NCI-H524 treated with DMSO at 0.1 percent for 48 hours (cell line): ENCODE results near the gene MARCHF9.

Experiments used
- DNase-seq: peaks from one replicate; lab custom pipeline; 2025; lab: John Stamatoyannopoulos, UW

Gene MARCHF9

GRCh38 chr12:57755194-57755453 lies 221 bp downstream of the MARCHF9 start:
- DNase-seq: no peak

- DNase-seq: no peak
These were observed 810 bp downstream of the MARCHF9 start for GRCh38 chr12:57755454-57756372.

GRCh38 chr12:57756406-57757341 lies 1.8 kb downstream of the MARCHF9 start:
- no peak for DNase-seq

DNA sequence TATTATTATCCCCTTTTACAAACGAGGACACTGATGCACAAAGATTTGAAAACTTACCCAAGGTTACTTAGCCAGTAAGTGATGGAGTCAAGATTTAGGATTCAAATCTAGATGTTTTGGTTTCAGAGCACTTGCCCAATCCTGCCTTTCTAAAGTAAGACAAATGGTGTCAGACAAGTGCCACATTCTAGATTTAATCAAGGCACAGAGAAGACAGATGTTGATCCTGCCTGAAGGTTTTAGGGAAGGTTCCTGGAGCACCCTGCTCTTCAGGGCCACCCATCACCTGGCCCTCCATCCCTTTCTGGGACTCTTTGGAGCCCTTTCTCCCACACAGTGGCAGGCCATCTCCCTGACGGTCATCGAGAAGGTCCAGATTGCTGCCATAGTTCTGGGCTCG lies 2.9 kb downstream of the MARCHF9 start:
- DNase-seq: no peak

DNA sequence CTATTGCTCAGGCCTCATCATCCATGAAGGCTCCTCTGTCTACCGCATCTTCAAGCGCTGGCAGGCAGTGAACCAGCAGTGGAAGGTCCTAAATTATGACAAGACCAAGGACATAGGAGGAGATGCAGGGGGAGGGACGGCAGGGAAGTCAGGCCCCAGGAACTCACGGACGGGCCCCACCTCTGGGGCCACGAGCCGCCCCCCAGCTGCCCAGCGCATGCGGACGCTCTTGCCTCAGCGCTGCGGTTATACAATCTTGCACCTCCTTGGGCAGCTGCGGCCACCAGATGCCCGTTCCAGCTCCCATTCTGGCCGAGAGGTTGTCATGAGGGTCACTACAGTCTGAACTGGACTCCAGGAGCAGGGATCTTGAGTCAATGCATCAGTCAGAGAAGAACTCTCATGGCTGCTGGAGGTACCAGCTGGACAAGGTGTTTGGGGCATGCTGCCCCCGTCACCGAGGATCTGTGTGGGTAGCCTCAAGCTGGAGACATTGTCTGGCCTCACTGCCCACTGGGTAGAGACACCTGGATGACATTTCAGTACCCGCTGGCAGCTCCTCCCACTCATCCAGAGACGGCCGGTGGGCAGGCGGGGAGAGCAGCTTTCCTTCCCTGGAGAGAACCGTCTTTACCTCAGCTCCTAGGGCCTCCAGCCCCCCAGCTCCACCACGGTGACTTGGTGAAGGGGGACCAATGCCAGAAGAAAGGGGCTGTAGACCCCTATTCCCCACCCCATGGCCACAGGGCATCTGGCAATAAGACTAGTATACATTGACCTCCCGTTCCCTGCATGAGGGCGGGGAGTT lies 3.9 kb downstream of the MARCHF9 start:
- no peak for DNase-seq

- DNase-seq: no peak
These were observed 4.6 kb downstream of the MARCHF9 start for GRCh38 chr12:57759360-57759980.

DNA sequence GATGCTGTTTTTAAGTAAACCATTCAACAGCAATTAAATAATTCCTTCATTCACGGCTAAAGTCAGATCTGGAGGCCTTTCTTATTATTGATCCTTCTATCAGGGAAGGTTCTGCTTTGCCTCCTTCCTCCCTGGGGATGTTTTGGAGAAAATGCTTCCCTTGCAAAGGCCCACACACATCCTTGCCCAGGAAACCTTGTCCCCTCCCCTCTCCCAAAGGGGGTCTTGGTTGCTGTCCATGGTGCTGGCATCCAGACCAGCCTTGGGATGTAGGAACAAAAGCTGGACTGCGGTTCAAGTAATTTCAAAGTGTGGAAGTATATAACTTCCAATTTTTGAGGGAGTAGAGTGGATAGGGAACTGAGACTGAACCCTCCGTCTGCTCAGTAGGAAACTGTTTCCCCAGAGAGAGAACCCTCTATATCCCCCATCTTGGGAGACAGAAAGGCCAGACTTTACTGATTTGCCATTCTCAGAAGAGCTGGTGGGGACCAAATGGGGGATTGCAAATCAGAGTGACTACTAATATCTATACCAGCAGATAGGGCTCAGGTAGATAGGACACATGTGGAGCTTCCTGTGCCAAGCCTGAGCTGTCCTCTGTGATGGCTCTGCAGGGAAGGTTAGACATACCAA lies 5.6 kb downstream of the MARCHF9 start:
- DNase-seq: no peak

- DNase-seq: no peak
These were observed 6.6 kb downstream of the MARCHF9 start for GRCh38 chr12:57761391-57761998.

DNA sequence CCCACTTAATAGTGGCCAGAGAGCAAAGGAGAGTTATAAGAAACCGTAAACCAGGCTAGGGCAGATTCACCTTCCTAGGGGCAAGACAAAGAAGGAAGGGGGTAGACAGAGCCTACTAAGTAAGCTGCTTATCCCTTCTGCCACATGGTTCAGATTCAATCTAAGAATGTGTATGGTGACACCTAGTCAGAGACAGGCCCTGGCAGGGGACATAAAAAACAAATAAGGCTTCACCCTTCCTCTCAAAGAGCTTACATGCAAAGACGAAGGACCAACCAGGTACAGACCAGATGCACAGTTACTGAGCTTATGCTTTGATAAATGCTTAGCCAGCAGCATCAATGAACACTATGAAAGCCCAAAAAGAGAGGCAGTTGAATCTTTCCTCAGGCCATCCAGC lies 7.6 kb downstream of the MARCHF9 start:
- DNase-seq: no peak

- DNase-seq: no peak
These were observed 9.2 kb downstream of the MARCHF9 start for GRCh38 chr12:57763881-57764661.

- DNase-seq: no peak
These were observed 9.7 kb downstream of the MARCHF9 start for GRCh38 chr12:57764662-57765002.

GRCh38 chr12:57765003-57765697 lies 10.2 kb downstream of the MARCHF9 start:
- DNase-seq: no peak

GRCh38 chr12:57765698-57766463 lies 11.0 kb downstream of the MARCHF9 start:
- DNase-seq: no peak

GRCh38 chr12:57766464-57767304 lies 11.8 kb downstream of the MARCHF9 start, which contains the start of gene CYP27B1:
Gene CYP27B1 (minus strand): TSS chr12:57767078. CDS start chr12:57767041, 37 bp downstream.
- DNase-seq: no peak

- no peak for DNase-seq
These were observed 12.4 kb downstream of the MARCHF9 start for GRCh38 chr12:57767305-57767698.

GRCh38 chr12:57767876-57768275 lies 13.0 kb downstream of the MARCHF9 start:
- no peak for DNase-seq

- no peak for DNase-seq
These were observed 14.7 kb downstream of the MARCHF9 start for GRCh38 chr12:57769594-57769993.

DNA sequence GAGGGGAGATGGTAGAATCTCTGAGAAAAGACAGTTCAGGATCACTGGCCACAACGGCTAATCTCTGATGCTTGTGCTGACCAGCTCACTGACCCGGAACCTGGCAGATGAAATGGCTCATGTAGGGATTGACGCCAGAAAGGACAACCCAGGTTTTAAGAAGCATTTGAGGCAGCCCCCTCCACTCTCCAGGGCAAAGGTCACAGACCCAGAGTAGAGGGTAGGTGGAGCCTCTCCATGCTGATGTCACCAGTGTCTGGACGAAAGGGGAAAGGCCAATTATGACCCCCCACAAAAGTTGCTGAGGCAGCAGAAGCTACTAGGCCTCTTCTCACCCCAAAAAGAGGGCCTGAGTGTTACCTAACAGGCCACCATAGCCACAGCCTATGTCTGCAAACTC lies 15.8 kb downstream of the MARCHF9 start:
- no peak for DNase-seq
